Stomach (tissue), 4 donors: ENCODE results near the gene CORO1A.

ENCODE experiments used
- EP300 ChIP-seq: sonication (generic); formaldehyde crosslinking; IDR thresholded peaks from one replicate; pipeline ENCODE4 v1.6.1; 2017; ENCODE audit warnings: antibody characterized with exemption
- POLR2A ChIP-seq, 4 donors: fragments of 450-650 bp; IDR thresholded peaks; one replicate each; pipeline ENCODE4 v1.6.1; 2016; ENCODE audit warnings: antibody characterized with exemption in 4 of 4, control low read depth in 2 of 4, mild to moderate bottlenecking in 1 of 4, moderate library complexity in 1 of 4

DNA sequence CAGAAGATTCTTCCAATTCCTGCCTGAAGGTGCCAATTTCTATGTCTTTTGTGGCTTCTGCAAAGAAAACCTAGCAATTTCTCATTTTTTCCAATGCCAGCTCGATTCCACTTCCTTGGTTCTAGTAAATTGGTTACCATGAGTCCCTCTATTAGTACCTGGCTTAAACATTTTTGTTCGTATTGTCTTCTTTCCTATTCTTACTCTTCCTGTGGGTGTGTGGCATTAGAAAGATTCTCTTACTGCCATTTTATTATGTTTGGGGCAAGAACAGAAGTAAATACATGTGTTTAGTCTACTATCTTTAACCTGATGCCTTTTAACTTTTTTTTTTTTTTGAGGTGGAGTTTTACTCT is 40.1 kb upstream of the CORO1A start:
- TF ChIP-seq EP300 (no peak), POLR2A (IDR thresholded peaks at IDR 0.05) (no peak)
